Activated naive CD4-positive, alpha-beta T cell (primary cell): Measurements from ENCODE around the gene ANKRD26.

Source experiments
- DNase-seq, 4 experiments: peaks; one replicate each; lab custom pipeline; 2025; lab: John Stamatoyannopoulos, UW

The ANKRD26 gene

GRCh38 chr10:27020243-27020642 is 80.1 kb downstream of the ANKRD26 start:
- DNase-seq: no peak

GRCh38 chr10:27019827-27020226 is 80.5 kb downstream of the ANKRD26 start:
- no peak for DNase-seq

GRCh38 chr10:26997610-26998009 is 102.7 kb downstream of the ANKRD26 start:
- no peak for DNase-seq

- DNase-seq: no peak
Measured at GRCh38 chr10:26994743-26995142, 105.6 kb downstream of the ANKRD26 start.

- no peak for DNase-seq
Measured at GRCh38 chr10:26987851-26988250, 112.4 kb downstream of the ANKRD26 start.

GRCh38 chr10:26983156-26983555 is 117.1 kb downstream of the ANKRD26 start:
- DNase-seq: no peak

- no peak for DNase-seq
Measured at GRCh38 chr10:26982058-26982457, 118.2 kb downstream of the ANKRD26 start.

- DNase-seq: no peak
Measured at GRCh38 chr10:26981232-26981824, 119.0 kb downstream of the ANKRD26 start.

GRCh38 chr10:26978519-26978918 is 121.8 kb downstream of the ANKRD26 start:
- DNase-seq: no peak

- DNase-seq: no peak
Measured at GRCh38 chr10:26977635-26978034, 122.7 kb downstream of the ANKRD26 start.

GRCh38 chr10:26970667-26971066 is 129.6 kb downstream of the ANKRD26 start:
- DNase-seq: no peak

GRCh38 chr10:26969145-26969926 is 131.0 kb downstream of the ANKRD26 start:
- no peak for DNase-seq

- DNase-seq: no peak
Measured at GRCh38 chr10:26962835-26963234, 137.5 kb downstream of the ANKRD26 start.

GRCh38 chr10:26960308-26960707 is 140.0 kb downstream of the ANKRD26 start:
- DNase-seq: no peak

- DNase-seq: no peak
Measured at GRCh38 chr10:26959841-26960240, 140.5 kb downstream of the ANKRD26 start.
